ENCODE data around the gene ACACB. TPM values are rescaled to one million over a fixed set of nuclear protein-coding genes. Genes with fewer than 3 reads are reported as not detected.

Gene ACACB
- total RNA-seq, 4 donors from 2014 or later, result 69.5 to 132 (median 93.6) TPM

GRCh38 chr12:109099431-109100020 lies 16.9 kb upstream of the ACACB start:
- H3K36me3 ChIP-seq, result peaks cover 0 to 14% (median 5%) of the 10 kb centered on the region in 4 donors
- DNase-seq, result no peak
- intact Hi-C loops (cut with DNase I; ENCODE audit: low total_unique reads), result loop anchor here (1.0 kb wide), 1 partner anchor 32 kb away; no protein-coding TSS in a partner anchor
- TF ChIP-seq CTCF (IDR thresholded peaks at IDR 0.05), result no peak
- TF ChIP-seq POLR2AphosphoS5 (IDR thresholded peaks at IDR 0.05), result no peak
- TF ChIP-seq POLR2A (IDR thresholded peaks at IDR 0.05), result no peak
- WGBS, 2 donors (ENCODE audit: low coverage in 1 of 2), result 43 to 68% methylated on average over 6 to 12 of the region's 12 CpGs
- H3K4me3 ChIP-seq, result peak overlapping the region in 1 of 4 donors; percentile 98
- H3K27me3 ChIP-seq, result no peaks in the 10 kb centered on the region
- in situ Hi-C loops (cut with MboI; ENCODE audit: low pct_ligation_motif_present in 1 of 4, low pct_unique_long_range_greater_than_20kb in 1 of 4, low sequenced_read_pairs in 3 of 4), result loop anchor here in 3 of 4 donors (10.0 to 25.0 kb wide), 5 partner anchors 145 to 537 kb away; partner anchors contain the start of genes ISCU (in 2 of the 3) and SART3 (in 2 of the 3)
- H3K27ac ChIP-seq, result peak overlapping the region; percentile 92 to 96 (median 94)
- peaks cover 14 to 28% (median 20%) of the 10 kb centered on the region in 4 donors for H3K4me1 ChIP-seq
- H3K9me3 ChIP-seq, result no peaks in the 10 kb centered on the region

GRCh38 chr12:109100741-109101140 lies 15.6 kb upstream of the ACACB start:
- H3K36me3 ChIP-seq, result peaks cover 0 to 14% (median 5%) of the 10 kb centered on the region in 4 donors
- no peak overlapping the region for H3K27ac ChIP-seq
- intact Hi-C loops (cut with DNase I; ENCODE audit: low total_unique reads), result no loop called here

GRCh38 chr12:109102491-109102890 lies 13.9 kb upstream of the ACACB start:
- intact Hi-C loops (cut with DNase I; ENCODE audit: low total_unique reads), result no loop called here
- H3K27ac ChIP-seq, result no peak overlapping the region
- H3K9me3 ChIP-seq, result no peaks in the 10 kb centered on the region
- H3K4me3 ChIP-seq, result no peak overlapping the region
- peaks cover 10 to 27% (median 19%) of the 10 kb centered on the region in 4 donors for H3K4me1 ChIP-seq
- TF ChIP-seq POLR2A (IDR thresholded peaks at IDR 0.05) (no peak), POLR2AphosphoS5 (IDR thresholded peaks at IDR 0.05) (no peak), EP300 (IDR thresholded peaks at IDR 0.05; ENCODE audit: low read depth) (no peak), CTCF (IDR thresholded peaks at IDR 0.05) (no peak)
- in situ Hi-C loops (cut with MboI; ENCODE audit: low pct_ligation_motif_present in 1 of 4, low pct_unique_long_range_greater_than_20kb in 1 of 4, low sequenced_read_pairs in 3 of 4), result loop anchor here in 2 of 4 donors (10.0 to 25.0 kb wide), 2 partner anchors 282 to 285 kb away; no protein-coding TSS in a partner anchor
- peaks cover 0 to 20% (median 5%) of the 10 kb centered on the region in 4 donors for H3K36me3 ChIP-seq
- DNase-seq, result no peak
- no peaks in the 10 kb centered on the region for H3K27me3 ChIP-seq
- WGBS, 2 donors (ENCODE audit: low coverage in 1 of 2), result 97 to 100% methylated on average over 3 of the region's 3 CpGs

More at GRCh38 chr12:109100741-109101140, 15.6 kb upstream of the ACACB start:
- no peaks in the 10 kb centered on the region for H3K27me3 ChIP-seq
- peaks cover 14 to 32% (median 23%) of the 10 kb centered on the region in 4 donors for H3K4me1 ChIP-seq
- TF ChIP-seq POLR2AphosphoS5 (IDR thresholded peaks at IDR 0.05), result no peak
- TF ChIP-seq EP300 (IDR thresholded peaks at IDR 0.05; ENCODE audit: low read depth), result no peak
- no peak for TF ChIP-seq CTCF (IDR thresholded peaks at IDR 0.05)
- TF ChIP-seq POLR2A (IDR thresholded peaks at IDR 0.05), result no peak
- in situ Hi-C loops (cut with MboI; ENCODE audit: low pct_ligation_motif_present in 1 of 4, low pct_unique_long_range_greater_than_20kb in 1 of 4, low sequenced_read_pairs in 3 of 4), result loop anchor here in 2 of 4 donors (10.0 to 25.0 kb wide), 2 partner anchors 284 to 287 kb away; no protein-coding TSS in a partner anchor
- 92 to 100% methylated on average over 2 to 4 of the region's 4 CpGs for WGBS, 2 donors (ENCODE audit: low coverage in 1 of 2)
- H3K4me3 ChIP-seq, result no peak overlapping the region
- H3K9me3 ChIP-seq, result no peaks in the 10 kb centered on the region
- DNase-seq, result no peak

GRCh38 chr12:109105176-109105575 lies 11.2 kb upstream of the ACACB start:
- DNase-seq, result no peak
- Histone ChIP-seq H3K27ac (no peak overlapping the region), H3K27me3 (no peaks in the 10 kb centered on the region), H3K9me3 (no peaks in the 10 kb centered on the region), H3K4me3 (no peak overlapping the region), H3K4me1 (peaks cover 0 to 8% (median 5%) of the 10 kb centered on the region in 4 donors), H3K36me3 (peaks cover 0 to 25% (median 11%) of the 10 kb centered on the region in 4 donors)
- intact Hi-C loops (cut with DNase I; ENCODE audit: low total_unique reads) (no loop called here), in situ Hi-C loops (cut with MboI; ENCODE audit: low pct_ligation_motif_present in 1 of 4, low pct_unique_long_range_greater_than_20kb in 1 of 4, low sequenced_read_pairs in 3 of 4) (loop anchor here in 2 of 4 donors (10.0 to 25.0 kb wide), 2 partner anchors 280 to 282 kb away; no protein-coding TSS in a partner anchor)
- 66% methylated on average over 5 of the region's 5 CpGs; no CpG with 5 or more reads in 1 of the 2 donors for WGBS, 2 donors (ENCODE audit: low coverage in 1 of 2)
- TF ChIP-seq POLR2AphosphoS5 (IDR thresholded peaks at IDR 0.05) (no peak), EP300 (IDR thresholded peaks at IDR 0.05; ENCODE audit: low read depth) (no peak), CTCF (IDR thresholded peaks at IDR 0.05) (no peak), POLR2A (IDR thresholded peaks at IDR 0.05) (no peak)
